CD4-positive, alpha-beta T cell treated with Interleukin-15 for 1 hour (primary cell): ENCODE results near the gene ATRX.
"Not testable (repeated sequence)": the region's sequence is repeated elsewhere in the genome, so short reads cannot be mapped to it uniquely, and the experiment has no call there.

Experiments used
- DNase-seq: peaks from one replicate; pipeline ENCODE4 v3.0.0-alpha.2; 2020

Gene ATRX

DNA sequence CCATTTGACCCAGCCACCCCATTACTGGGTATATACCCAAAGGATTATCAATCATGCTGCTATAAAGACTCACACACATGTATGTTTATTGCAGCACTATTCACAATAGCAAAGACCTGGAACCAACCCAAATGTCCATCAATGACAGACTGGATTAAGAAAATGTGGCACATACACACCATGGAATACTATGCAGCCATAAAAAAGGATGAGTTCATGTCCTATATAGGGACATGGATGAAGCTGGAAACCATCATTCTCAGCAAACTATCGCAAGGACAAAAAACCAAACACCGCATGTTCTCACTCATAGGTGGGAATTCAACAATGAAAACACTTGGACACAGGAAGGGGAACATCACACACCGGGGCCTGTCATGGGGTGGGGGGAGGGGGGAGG, 59.9 kb downstream of the ATRX start:
- not testable (repeated sequence) for DNase-seq

- DNase-seq, result no peak
Measured at GRCh38 chrX:77723681-77724080, 62.3 kb downstream of the ATRX start.

- no peak for DNase-seq
Measured at GRCh38 chrX:77719388-77719787, 66.6 kb downstream of the ATRX start.

- no peak for DNase-seq
Measured at GRCh38 chrX:77704881-77705280, 81.1 kb downstream of the ATRX start.

DNA sequence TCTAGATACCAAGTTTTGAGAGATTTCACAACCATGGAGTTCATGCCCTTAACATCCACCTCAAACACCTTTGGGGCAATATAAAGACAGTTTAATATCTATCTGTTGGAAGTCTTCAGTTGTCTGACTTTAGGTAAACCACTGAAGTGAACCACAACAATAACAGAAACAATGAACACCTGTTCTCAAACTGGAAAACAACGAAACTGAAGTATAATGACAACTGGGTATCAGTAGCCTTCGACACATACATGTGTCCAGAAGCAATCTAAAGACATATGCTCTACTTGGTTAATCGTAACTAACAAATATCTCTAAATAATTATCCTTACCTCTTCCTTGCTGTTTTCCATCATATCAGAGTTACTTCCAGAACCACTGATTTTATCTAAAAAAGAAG, 87.8 kb downstream of the ATRX start:
- no peak for DNase-seq

DNA sequence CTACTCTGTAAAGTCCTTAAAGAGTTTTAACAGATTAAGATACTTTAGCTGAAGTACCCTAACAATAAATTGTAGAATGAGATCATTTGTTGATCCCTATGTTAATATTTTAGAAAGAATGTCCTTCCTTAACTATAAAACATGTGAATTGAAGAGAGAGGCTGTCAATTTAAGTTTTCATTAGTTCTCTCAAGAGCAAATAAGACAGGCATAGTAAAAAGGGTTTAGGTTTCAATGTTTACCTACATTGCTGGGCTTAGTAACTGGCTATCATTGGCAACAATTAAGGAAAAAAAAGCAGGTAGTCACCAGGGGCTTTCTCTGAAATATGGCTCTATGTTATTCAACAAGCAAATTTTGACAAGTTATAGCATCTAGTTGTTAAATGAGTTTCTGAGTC, 91.5 kb downstream of the ATRX start:
- no peak for DNase-seq

DNA sequence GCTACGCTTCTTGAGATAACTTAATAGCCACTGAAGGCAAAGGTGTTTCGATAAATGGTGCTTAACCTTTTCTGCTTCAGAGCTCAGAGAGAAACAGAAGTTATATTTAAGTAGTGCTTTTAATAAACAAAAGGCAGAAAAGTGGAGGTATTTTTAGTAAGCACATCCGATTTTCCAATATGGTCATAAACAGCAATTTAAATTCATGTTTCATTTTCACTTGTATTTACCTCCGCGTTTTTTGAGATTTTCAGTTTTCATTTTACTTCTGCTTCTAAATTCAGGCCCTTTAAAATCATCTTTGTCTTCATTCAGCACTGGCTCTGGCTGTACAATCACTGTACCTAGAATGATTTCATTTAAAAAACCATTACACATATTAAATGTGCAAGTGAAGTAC, 92.4 kb downstream of the ATRX start:
- DNase-seq, result no peak

DNA sequence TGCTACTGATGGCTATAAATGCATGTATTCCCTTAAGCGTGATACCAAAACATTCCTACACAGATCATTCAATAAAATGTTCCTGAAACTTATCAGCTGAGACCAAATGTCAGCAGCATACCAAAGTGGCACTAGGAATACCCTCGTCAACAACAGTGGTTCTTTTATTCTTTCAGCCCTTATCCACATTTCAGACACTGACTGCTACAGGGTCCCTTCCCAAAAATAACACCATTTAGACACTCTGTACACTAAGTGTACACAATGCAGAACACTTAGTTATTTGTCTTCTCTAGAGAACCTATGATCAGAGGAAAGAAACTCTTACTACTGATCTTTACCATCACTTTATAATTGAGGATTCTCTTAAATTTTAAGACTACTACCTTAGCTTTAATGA, 94.1 kb downstream of the ATRX start:
- no peak for DNase-seq

DNA sequence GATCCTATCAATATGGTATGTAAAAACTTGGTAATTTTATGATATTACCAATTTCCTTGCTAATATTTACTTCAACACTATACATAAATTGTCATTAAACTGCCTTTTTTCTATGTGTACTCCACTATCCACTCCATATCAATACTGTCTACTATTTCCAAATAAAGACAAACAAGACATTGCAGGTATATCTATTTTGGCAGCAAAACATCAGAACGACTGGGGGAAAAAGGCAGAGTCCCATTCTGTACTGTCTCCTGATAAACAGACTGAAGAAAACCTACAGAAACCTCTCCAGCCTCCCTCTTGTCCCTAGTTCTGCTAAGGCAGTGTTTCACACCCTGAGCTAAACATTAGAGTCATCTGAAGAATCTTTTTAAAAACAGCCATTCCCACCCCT, 96.6 kb downstream of the ATRX start:
- no peak for DNase-seq

DNA sequence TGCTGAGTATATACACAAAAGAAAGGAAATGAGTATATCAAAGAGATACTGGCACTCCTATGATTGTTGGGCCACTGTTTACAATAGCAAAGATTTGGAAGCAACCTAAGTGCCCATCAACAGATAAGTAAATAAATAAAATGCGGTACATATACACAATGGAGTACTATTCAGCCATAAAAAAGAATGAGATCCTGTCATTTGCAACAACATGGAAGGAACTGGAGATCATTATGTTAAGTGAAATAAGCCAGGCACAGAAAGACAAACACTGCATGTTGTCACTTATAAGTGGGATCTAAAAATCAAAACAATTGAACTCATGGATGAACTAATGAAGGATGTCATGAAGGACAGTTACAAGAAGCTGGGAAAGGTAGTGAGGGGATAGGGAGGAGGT, 100.3 kb downstream of the ATRX start:
- DNase-seq, result not testable (repeated sequence)

- DNase-seq, result no peak
Measured at GRCh38 chrX:77679144-77679543, 106.9 kb downstream of the ATRX start.

DNA sequence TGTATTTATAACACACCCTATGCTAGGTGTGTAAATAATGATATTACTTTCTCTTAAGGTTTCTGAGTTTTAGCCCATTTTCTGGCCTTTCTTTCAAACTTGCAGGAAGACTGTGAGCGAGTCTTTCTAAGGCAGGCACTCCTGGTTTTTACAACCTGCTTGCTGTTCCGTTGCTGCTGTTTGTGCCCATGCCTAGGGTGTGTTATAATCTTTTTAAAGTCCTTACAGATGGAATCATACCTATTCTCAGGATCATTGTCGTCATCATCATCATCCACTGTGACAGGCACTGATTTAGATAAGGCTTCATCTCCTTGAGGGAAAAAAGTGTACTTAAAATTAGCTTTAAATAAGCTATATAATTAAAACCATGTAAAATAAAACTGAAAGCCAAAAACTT, 110.0 kb downstream of the ATRX start:
- DNase-seq, result no peak

DNA sequence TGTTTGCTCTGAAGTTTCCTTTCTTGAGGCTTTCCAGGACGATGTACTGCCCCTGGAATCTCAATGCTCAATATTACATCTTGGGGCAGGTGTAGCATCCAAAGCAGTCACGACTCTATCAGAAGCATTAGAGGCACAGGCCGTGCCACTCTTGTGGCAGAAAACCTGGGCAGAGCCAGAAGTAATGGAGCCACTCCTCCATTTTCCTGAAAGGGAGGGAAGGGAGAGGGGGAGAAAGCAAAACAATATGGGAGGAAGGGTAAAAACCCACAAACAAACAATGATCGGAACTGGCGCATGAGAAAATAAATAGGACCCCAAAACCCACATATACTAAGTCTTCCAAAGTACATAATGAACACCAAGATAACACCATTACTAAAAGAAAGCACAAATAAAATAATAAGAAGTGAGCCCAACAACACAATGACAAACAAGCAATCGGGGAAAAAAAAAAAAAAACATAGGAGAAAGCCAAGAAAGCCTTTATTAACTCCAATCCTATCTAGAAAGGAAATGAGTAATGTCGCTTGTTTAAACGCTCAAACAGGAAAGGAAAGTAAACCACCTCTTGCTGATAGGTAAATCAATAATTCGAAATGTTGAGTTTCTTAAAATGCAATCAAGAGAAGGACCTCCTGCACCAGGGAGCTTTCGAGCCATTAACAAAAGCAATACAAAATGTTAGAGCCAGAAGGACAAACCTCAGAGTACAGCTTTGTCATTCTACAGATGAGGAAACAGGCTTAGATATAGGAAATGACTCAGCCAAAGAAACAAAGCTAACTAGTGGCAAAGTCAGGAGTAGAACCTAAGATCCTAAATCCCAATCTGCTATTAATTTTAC, 117.4 kb downstream of the ATRX start:
- no peak for DNase-seq

GRCh38 chrX:77658886-77659285, 127.1 kb downstream of the ATRX start:
- no peak for DNase-seq

DNA sequence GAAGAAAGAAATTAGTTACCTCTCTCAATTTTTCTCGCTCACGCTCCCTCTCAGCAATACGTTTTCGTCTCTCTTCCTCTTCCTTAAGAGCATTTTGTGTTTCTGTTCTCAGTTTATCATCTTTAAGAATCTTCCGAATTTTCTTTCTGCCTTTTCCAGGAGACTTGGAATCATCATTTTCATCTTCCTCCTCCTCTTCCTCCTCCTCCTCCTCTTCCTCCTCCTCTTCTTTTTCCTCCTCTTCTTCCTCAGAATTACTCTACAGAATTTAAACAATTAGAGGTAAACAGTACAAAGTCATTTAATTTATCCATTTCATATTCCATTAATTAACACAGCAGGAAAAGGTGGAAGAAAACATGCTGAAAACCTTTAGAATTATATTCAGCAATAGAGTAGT, 133.9 kb downstream of the ATRX start:
- DNase-seq, result no peak

DNA sequence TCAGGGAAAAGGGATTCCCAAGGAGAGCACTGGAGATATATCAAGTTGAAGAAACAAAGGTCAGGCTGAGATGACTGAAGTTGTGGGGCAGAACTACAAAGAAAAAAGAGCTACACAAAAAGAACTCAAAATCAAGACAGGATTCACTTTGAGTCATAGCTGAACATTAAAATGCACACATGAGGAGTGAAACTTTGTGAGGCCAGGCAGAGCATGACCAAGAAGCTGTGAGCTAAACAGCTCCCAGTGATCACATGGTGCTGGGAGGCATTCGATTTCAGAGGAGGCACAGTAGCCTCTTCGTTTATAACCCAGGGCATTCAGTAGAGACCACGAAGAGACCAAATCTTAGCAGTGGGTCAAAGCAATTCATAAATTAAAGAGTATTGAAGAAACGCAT, 145.3 kb downstream of the ATRX start:
- no peak for DNase-seq

GRCh38 chrX:77639820-77640219, 146.2 kb downstream of the ATRX start:
- no peak for DNase-seq

DNA sequence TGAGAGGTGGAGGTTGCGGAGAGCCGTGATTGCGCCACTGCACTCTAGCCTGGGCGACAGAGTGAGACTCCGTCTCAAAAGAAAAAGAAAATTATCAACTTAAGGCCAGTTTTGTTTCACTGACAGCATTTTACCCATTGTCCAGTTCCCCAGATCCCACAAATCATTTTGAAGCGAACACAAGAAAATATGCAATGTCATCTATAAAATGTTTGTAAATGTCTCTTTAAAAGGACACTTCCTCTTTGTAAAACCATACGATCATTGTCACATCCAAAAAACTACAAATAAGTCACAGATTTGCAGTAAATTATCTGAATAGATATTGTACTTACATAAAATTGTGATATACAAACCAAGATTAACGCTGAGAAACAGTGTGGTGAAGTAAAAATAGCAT, 147.6 kb downstream of the ATRX start:
- DNase-seq, result no peak

GRCh38 chrX:77635373-77635772, 150.6 kb downstream of the ATRX start:
- no peak for DNase-seq

- DNase-seq, result no peak
Measured at GRCh38 chrX:77628294-77629025, 157.6 kb downstream of the ATRX start.

GRCh38 chrX:77622672-77623071, 163.3 kb downstream of the ATRX start:
- DNase-seq, result no peak

DNA sequence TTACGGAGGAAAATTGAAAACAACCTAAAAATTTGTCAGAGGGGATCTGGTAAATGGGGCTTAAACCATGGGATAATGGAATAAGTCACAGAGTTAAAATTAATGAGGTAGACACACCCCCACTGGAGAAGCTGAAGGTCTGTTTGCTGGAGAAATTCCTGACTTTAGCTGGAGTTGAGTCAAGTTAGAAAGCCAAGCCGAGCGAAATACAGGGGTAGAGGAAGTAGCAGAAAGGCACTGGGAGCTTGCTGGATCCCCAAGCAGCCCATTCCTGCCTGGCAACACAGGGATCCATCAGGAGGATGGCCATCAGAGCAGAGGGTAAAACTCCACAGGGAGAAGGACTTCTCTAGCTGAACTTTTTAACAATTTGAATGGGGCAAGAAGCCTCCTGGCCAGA, 163.8 kb downstream of the ATRX start:
- DNase-seq, result no peak

DNA sequence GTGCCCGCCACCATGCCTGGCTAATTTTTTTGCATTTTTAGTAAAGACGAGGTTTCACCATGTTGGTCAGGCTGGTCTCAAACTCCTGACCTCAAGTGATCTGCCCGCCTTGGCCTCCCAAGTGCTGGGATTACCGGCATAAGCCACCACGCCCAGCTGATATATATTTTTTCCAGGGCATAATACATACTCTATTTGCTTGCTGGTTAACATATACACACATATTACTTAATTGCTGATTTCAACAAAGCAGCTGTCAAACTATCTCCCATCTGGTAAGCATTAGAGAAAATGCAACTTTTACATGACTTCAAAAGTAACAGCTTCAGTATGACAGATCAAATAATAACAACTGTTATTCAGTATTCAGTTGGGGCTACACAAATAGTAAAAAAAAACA, 164.6 kb downstream of the ATRX start:
- not testable (repeated sequence) for DNase-seq

GRCh38 chrX:77617206-77617605, 168.8 kb downstream of the ATRX start:
- no peak for DNase-seq
